GM19438 (cell line): Measurements from ENCODE around the gene ARID1B.

Experiments used
- ATAC-seq: cut with Tn5 transposase; IDR thresholded peaks from one replicate; pipeline ENCODE4 v1.9.1; 2021; ENCODE audit warnings: low read depth; ENCODE audit not compliant: unreplicated experiment

ARID1B gene

DNA sequence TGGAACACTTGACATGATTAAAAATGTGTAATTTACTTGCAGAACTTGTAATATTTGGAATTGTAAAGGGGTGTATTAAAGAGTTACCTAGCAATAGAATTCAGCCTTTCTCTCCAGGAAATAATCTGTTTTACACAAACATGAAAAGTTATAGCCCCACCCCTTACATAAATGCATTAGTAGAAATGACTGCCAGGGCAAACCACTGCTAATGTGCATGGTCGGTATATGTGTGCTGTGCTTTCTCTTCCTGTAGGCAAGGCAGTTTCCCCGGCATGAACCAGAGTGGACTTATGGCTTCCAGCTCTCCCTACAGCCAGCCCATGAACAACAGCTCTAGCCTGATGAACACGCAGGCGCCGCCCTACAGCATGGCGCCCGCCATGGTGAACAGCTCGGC lies 389.6 kb downstream of the ARID1B start:
- no peak for ATAC-seq

DNA sequence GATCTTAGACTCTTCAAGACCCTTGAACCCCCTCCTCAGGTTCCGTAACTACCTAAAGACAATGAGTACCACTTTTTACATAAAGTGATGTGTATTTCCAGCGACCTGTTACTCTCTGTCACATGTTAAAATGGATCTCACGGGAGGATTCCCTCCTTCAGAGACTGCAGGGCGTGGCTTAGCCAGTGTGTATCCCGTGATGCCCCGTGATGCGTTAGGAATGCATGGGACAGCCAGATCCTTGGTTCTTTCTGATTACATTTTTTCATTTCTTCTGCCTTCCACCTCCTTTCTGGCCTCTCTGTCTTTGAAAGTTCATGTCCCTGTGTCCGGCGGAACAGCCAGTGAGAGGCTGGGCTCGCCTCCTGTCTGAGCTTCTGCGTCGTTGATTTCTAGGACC lies 390.7 kb downstream of the ARID1B start:
- ATAC-seq: no peak

DNA sequence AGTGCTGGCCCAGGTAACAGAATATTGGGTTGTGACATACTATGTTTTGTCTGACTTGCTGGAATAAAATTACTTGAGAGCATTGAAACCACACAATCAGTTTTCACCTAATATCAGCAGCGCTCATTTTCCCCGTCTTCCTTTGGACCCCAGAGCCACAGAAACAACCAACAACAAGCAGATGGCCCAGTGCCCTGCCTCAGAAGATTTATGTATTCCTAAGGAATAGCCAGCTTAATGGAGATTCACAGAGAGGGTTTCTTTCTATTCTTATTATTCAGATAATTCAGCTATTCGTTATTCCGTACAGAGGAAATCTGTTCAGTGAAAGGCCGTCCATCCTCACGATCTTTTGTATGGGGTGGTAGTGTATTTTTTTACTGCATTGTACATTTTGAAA lies 391.3 kb downstream of the ARID1B start:
- no peak for ATAC-seq

DNA sequence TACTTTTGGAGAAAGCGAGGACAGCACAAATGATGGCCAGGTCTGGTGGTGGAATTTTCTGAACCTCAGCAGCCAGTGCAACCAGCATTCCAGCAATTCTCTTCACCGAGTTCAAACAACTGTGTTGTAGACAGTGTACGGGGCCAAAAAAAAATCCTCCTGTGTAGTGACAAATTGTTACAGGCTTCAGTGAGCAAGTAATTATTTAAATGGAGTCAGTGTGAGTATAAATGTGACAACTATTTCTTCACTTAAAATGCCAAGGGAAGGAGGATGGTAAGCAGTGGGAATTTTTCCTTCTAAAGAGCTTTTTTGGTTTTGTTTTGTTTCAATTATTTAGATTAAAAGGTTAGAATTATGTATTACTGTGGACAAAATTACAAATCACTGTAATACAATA lies 392.0 kb downstream of the ARID1B start:
- ATAC-seq: no peak

DNA sequence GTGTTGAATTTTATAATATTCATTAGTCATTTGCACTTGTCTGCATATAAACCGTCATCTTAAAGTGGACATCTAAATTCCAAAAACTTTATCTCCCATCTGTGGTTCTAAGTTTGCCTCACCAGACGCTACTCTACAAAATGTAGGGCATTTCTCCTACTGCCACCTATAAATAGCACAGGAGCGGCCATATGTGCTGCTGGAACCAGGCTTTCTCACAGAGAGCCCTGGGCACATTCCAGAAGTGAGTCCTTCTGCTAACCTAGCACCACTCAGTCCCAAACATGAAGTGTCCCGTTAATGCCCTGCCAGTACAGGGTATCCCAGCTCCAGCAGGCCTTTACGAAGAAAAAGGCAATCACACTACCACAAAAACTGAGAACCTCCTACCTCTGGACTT lies 392.5 kb downstream of the ARID1B start:
- ATAC-seq: no peak

DNA sequence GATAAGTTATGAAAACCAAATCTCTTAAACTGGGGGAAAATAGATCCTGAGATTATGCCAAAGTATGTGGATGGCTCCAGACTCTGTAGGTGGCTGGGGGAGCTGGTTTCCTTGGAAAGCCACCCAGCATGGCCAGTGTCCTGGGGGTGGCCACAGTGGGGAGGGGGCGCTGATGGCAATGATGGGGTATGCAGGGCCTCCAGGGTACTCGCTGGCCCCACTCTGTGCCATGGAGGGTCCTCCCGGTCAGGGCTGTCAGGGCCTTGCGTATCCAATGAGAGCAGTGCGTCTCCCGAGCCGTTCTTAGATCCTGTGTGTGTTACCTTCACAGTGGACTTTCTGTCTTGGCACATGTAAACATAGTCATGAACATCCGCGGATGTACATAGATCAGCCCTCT lies 393.4 kb downstream of the ARID1B start:
- no peak for ATAC-seq

DNA sequence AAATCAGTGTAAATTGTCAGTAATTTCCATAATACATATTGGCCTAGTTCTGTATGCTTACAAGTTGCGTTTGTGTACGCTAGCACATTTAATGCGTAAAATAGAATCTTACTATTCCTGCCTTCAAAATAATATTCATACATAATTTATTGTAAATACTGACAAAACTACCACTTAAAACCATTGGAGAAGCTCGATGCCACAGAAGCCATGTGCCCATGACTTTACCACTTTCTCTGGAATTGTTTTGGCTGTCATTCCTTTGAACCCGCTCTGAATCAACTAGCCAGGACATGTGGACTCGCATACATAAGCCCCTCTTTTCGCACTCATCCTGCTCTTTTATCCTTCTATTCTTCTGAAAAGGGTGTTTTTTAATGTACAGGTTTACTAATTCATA lies 394.6 kb downstream of the ARID1B start:
- no peak for ATAC-seq

DNA sequence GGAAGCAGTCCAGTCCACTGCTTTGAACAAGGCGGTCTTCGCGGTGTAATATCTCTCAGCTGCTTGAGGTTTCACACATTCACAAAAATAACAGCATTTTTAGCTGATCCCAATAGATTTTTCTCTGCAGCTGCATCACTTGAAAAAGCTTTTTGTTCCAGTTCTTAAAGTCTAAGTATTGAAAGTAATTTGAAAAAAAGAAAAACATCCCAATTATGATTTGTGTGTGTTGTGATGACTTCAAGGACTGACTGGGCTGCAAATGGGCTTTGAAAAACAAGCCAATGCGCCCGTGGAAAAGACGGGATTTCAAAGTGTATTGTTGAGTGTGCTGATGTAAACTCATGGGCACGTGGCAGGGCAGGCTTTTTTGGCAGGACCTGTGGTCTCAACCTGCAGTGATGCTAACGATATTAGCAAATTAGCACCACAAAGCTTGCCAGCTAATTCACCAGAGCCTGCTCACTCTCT lies 395.1 kb downstream of the ARID1B start:
- ATAC-seq: no peak

DNA sequence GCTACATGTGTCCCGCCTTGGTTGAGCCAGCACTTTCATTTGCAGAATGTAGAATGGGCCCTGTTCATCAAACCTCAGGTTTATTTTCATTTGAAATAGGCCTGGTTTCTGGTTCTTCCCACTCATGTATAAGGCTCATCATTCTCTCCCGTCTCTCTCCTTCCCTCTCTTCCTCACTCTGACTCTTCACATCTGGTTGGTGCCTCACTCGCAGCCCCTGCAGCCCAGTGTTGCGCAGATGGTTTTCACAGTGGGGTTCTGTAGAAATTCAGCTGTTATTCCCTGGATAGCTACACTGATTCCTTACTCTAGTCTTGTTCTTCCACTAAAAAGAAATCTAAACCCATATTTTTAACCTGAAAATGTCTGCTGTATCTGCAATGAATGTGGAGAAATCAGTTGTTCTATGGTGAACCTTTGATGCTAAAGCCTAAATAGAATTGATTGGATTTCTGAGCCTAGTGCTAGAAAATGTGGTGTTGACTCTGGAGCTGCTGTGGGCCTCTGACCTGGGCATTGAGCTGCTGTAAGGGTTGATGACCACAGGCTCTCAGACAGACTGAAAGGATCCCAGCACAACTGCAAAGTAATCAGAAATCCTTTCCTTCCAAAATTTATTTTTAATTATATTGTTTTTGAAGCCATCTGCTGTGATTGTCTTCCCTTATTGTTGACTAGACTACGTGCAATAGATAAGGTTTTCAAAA lies 395.8 kb downstream of the ARID1B start:
- ATAC-seq: no peak

DNA sequence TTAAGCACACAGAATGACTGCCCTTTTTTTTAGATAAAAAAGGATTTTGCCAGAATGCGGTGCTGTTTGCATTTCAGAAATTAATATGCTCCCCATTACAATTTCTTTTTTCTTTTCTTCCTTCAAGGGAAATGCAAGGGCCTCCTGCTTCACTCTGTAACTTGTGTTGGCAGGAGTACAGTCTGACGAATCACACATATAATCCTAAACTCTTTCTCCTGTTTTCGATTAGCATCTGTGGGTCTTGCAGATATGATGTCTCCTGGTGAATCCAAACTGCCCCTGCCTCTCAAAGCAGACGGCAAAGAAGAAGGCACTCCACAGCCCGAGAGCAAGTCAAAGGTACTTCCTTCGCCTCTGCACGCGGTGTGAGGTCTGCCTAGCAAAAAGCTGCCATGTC lies 396.6 kb downstream of the ARID1B start:
- ATAC-seq: no peak

DNA sequence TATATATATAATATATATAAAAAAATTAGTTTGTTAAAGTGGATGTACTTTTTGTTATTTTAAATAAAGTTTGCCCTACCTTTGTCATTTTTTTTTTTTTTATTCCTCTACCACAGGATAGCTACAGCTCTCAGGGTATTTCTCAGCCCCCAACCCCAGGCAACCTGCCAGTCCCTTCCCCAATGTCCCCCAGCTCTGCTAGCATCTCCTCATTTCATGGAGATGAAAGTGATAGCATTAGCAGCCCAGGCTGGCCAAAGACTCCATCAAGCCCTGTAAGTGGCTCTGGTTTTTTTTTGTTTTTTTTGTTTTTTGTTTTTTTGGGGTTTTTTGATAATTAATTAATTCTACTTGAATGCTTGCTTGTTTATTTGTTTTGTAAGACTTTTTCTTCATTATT lies 397.6 kb downstream of the ARID1B start:
- ATAC-seq: no peak

DNA sequence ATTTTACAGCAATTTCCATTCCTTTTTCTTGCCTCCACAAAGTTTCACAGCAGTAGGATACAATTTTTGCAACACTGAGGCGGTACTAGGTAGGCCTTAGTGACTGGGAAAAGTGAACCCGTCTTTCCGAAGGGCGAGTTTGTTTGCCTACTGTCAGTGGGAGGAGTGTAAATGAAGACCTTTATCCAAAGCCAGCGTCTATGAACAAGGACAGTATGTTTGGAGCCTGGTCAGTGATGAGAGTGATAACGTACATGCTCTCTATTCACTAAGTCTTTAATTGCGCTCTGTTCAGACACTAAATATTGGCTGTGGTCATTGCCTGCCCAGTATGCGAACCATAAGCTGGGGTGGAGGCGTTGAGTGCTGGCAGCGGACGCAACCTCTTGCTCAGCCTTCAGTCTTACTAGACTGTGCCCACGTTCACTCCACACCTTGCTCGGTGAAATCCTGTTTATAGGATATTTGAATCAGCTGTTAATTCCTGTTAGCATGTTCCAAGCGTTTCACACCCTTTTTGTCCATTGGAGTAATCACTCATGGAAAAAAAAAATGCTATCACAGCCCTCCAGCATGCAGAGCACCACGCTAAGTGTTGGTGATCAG lies 400.7 kb downstream of the ARID1B start:
- no peak for ATAC-seq

DNA sequence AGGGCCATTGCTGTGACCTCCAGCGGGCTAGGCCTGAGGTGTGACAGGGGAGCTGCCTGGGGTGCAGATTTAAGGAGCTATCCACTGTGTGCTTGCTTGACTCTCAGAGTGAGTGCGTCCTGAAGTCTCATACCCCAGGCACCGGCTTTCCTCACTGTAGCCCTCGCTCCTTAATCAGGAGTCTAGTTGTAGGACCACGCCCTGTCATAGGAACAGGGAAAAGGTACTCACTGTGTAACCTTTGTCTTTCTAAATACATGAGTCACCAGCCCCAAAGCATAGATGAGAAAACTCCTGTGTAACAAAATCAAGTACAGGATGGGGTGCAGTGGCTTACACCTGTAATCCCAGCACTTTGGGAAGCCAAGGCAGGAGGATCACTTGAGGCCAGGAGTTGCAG lies 404.5 kb downstream of the ARID1B start:
- ATAC-seq: no peak

DNA sequence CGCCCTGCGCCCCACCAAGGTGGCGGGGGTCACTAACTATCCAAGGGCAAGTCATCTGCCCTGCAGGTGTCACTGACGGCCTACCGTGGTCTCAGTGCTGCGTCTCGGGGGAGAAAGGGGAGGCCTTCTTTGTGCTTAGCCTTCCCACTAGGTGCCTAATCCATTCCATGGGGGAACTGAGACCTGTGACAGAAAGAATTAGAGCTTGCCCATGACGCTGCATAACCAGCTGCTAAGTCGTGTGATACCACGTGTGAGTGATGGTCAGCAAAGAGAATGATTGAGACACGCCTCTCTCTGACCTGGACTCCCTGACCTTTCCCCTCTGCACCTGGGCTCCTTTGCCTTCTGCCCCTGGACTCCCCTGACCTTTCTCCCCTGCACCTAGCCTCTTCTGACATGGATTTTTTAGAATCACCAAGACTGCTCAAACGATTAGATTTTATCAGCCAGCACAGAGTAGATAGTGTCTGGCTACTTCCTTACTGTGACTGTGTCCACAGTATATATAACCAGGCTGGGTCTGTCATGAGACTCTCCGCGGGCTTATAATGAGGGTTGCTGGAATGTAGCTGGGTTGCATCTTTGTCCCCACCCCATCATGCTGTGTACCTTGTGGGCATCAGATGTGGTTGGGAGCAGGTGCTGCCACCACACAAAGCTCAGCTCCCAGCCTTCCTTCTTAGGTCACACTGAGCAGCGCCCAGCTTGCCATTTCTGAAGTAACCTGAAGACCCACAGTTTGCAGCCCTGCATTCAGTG lies 405.5 kb downstream of the ARID1B start:
- ATAC-seq: no peak

DNA sequence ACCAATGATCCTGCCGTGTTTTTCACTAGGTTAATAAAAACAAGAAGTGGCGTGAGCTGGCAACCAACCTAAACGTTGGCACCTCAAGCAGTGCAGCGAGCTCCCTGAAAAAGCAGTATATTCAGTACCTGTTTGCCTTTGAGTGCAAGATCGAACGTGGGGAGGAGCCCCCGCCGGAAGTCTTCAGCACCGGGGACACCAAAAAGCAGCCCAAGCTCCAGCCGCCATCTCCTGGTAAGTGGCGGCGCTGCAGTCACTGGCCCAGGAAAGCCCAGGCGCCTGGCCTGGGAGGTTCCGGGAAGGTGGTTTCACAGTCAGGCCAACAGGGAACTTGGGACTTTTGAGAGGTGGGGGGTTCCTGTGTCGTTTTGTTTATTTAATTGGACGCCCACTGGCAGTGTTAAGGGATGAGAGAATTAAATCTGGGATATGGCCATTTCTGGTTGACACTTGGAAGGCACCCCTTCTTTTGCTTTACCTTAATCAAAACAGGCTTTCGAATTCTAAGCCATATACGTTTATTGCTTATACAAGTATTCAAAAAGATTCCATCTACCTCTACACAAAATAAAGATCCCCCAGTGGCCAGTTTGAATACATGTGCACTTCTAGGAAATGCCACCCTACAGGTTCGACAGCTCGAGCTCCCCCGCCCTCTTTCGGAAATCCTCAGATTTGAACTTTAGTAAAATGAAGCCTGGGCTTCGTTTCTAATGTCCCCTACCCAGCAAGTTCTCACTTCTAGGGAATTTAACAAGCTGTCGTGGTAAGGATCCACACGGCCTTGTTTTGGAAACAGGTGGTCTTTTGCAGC lies 407.2 kb downstream of the ARID1B start:
- ATAC-seq: peak; percentile 61

DNA sequence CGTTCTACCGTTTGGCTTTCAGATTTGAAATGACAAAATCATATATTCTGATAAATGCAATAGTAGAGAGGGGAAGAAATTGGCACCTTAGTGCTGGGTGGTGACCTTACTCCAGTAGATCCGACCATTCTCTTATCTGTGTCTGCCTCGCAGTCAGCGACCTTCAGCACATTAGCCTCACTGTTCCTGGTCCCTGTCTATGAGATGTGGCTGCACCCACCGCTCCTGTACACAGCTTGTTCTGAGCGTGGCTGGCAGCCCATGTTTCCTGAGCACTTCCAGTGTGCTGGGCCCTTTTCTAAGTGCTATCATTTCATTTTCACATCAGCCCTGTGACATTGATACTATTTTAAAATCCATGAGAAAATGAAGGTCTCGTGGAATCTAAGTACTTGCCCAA lies 408.0 kb downstream of the ARID1B start:
- no peak for ATAC-seq

DNA sequence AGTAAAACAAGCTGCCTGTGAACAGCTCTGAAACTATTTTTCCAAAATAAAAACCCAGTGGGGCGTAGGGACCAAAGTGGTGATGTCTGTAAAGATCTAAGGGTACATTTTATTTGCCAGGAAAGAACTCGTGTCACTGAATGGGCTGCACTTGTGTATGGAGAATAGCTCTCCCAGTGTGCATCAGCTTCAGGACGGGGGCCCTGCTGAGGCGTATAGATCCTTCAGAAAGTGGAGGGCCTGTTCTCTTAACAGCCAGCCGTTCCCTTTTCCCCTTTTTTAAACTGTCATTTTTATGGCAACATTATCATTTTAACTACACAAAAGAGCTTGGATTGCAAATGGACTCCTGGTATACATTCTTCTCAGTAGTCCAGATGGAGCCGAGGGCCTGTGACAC lies 408.8 kb downstream of the ARID1B start:
- ATAC-seq: no peak

DNA sequence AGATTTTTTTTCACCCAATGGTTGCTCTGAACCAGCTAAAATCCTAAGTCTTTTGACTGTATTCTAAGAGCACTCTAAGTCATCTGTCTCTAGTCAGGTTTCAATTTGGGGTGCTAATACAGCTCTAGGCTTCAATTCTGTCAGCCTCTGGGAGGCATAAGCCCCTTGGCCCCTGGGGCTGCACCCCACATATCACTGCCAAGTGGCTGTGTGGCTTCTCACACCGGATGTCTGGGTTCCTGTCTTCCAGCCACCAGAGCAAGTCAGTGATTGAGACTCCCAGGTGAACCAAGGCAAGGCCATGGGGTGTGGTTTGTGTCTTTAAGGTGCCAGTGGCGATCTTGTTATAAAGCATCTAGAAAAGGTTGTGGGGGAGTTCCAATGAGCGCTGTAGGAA lies 409.6 kb downstream of the ARID1B start:
- no peak for ATAC-seq

DNA sequence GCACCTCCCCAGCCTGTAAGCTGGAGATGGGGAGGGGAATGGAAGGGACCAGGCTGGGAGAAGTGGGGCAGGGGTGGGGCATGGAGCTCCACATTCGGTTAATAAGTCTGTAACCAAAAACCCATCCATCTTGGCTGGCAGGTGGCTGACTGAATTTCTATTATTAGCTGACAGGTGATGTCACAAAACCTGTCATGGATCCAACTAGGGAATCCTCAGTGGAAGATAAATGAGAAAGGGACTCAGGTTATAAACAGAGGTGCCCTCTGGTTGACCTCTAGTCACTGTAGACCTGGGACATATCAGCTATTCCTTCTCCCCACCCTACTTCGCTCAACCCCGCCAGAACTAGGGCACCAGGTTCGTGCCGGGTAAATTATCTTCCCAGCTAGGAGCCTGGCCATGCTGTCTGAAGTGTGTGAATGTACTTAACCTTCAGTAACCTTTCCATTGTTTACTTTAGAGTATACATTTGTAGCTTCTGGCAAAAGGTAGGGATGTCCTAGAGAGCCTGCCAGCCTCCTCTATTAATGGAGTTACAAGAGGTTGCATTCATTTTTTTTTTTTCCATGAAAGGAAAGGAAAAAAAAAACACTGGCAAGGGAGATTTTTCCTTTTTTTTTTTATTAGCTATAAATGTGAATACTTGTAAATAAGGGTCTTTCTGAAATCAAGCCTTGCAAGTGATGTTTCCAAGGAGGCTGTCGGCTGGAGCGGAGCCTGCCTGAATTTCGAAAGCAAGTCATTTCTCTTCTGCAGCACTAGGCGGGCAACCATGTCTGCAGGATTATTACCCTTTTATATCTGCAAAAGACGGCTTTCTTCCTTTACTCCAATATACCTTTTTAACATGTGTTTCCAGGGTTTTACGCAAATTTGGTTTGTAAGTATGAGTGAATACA lies 410.3 kb downstream of the ARID1B start:
- no peak for ATAC-seq

DNA sequence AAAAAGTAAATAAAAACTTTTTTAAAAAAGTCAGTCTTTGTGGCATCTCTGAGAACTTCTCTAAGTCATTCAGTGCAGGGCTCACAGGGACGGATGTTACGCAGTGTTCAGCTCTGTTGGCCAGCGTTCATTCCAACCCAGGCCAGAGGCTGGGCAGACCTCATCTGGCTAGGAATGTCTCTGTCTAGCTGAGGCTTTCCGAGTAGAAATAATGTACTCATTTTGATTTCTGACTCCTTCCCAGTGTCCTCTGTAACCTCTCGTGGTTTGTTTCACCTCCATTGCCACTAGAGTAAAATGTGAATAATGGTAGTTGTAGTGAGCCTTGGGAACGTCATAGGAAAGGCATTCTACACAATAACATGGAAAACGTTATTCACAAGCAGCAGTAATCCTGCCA lies 411.0 kb downstream of the ARID1B start:
- no peak for ATAC-seq
